GM12873 (cell line): ENCODE data around the gene PRPH.

Experiments
- CTCF ChIP-seq: IDR thresholded peaks from 2 replicates; pipeline ENCODE4 v1.5.1; 2012; ENCODE audit warnings: low read depth, mild to moderate bottlenecking, moderate library complexity, low read length, control low read depth; ENCODE audit not compliant: insufficient read depth; ENCODE audit errors: missing control alignments

The PRPH gene

GRCh38 chr12:49322708-49323523 is 28.0 kb downstream of the PRPH start, which contains the start of gene TROAP:
Gene TROAP (plus strand): TSS chr12:49323255. CDS start chr12:49323609, 354 bp downstream.
- no peak for TF ChIP-seq CTCF

GRCh38 chr12:49323524-49324097 is 28.7 kb downstream of the PRPH start:
- no peak for TF ChIP-seq CTCF

DNA sequence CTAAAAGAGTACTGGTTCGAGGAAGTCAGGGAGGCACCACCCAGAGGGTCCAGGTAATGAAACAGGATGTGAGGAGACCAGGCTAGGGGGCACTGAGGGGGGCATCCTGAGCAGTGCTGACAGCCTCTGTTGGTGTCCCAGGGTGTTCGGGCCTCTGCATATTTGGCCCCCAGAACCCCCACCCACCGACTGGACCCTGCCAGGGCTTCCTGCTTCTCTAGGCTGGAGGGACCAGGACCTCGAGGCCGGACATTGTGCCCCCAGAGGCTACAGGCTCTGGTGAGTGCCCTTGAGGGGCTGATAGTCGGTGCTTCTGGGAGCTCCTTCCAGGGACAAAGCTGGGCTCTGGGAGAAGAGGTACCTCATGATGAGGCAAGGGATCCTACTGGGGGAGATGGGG is 30.7 kb downstream of the PRPH start:
- no peak for TF ChIP-seq CTCF

GRCh38 chr12:49327368-49327767 is 32.4 kb downstream of the PRPH start:
- no peak for TF ChIP-seq CTCF

DNA sequence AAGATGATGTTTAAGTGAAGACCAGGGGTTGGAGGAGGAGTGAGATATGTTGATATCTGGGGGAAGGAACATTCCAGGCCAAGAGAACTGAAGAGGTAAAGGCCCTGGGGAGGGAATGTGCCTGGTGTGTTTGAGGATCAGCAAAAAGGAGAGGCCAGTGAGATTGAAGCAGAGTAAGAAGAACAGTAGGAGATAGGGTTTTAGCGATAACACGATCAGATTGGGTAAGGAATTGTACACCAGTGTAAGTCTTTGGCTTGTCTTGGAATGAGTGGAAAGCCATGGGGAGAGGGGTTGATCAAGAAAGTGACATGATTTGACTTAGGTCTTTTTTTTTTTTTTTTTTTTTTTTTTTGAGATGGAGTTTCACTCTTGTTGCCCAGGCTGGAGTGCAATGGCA is 32.9 kb downstream of the PRPH start:
- TF ChIP-seq CTCF, result no peak

GRCh38 chr12:49328816-49329215 is 33.9 kb downstream of the PRPH start:
- TF ChIP-seq CTCF, result no peak

DNA sequence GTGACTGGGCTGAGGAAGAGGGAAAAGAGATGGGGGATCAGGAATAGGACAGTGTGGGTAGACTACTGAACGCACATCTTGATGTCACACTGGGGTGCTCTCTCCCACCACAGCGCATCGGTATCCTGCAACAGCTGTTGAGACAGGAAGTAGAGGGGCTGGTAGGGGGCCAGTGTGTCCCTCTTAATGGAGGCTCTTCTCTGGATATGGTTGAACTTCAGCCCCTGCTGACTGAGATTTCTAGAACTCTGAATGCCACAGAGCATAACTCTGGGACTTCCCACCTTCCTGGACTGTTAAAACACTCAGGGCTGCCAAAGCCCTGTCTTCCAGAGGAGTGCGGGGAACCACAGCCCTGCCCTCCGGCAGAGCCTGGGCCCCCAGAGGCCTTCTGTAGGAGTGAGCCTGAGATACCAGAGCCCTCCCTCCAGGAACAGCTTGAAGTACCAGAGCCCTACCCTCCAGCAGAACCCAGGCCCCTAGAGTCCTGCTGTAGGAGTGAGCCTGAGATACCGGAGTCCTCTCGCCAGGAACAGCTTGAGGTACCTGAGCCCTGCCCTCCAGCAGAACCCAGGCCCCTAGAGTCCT is 35.2 kb downstream of the PRPH start:
- TF ChIP-seq CTCF, result no peak
